Measurements from ENCODE around the gene AKAP8. TPM values are rescaled to one million over a fixed set of nuclear protein-coding genes. Genes with fewer than 3 reads are reported as not detected.

AKAP8 gene
- total and polyA plus RNA-seq, 9 of the 15 experiments (the other 6 are each of a cell fraction or from before 2014, with no cell fraction given) = 3.4 to 56.5 (median 15.0) TPM

- H3K9me3 ChIP-seq (replicated peaks; ENCODE audit: control insufficient read depth, insufficient read depth, low read depth, low read length) = no peaks in the 10 kb centered on the region
- BruUV-seq (replicated peaks) = no TSS peak
- peaks cover 7% of the 10 kb centered on the region for H4K20me1 ChIP-seq (replicated peaks; ENCODE audit: control insufficient read depth, insufficient read depth, low read length)
- no peak overlapping the region for H3K27ac ChIP-seq (ENCODE audit: extremely low read depth, low read depth, low read length)
- no peak overlapping the region for H3K4me2 ChIP-seq (ENCODE audit: insufficient read depth, low read length)
- intact Hi-C loops (cut with micrococcal nuclease) = no loop called here
- ATAC-seq (no peak), DNase-seq (ENCODE audit: extremely low read depth in 1 of 4, low spot score in 3 of 4) (no peak), FAIRE-seq (no peak)
- WGBS (ENCODE audit: insufficient coverage, low coverage, missing lambda C conversion rate) = 92% methylated on average over 12 of the region's 12 CpGs
- POLR2A ChIA-PET = interaction anchor here (0.7 to 6.8 kb wide), 5 partner anchors 9 to 134 kb away, joined by 3 to 54 read pairs (median 6); no protein-coding TSS in a partner anchor
- peak overlapping the region in 1 of 2 experiments; percentile 14; a peak in 1 of 4 replicates for H3K9ac ChIP-seq (ENCODE audit: insufficient read depth in 1 of 2, low read depth in 2 of 2, low read length in 2 of 2)
- H3K4me1 ChIP-seq (replicated peaks in 1 of 2; ENCODE audit: control insufficient read depth in 2 of 2, insufficient read depth in 2 of 2, low read length in 2 of 2) = peaks cover 12 to 28% of the 10 kb centered on the region in 2 experiments; a peak in 4 of 5 replicates
- in situ Hi-C loops (cut with MboI) = no loop called here
- CTCF ChIA-PET (ENCODE audit: low intra/inter-chr PET ratio) = no interaction called here
- no peak overlapping the region for H3K4me3 ChIP-seq
- H2AFZ ChIP-seq (ENCODE audit: low read depth, low read length) = no peak overlapping the region
- peaks cover 51% of the 10 kb centered on the region for H3K36me3 ChIP-seq (ENCODE audit: control insufficient read depth, insufficient read depth, low read length)
- H3K9me1 ChIP-seq (ENCODE audit: control insufficient read depth, insufficient read depth, low read length) = peaks cover 4% of the 10 kb centered on the region
- H3K27me3 ChIP-seq (ENCODE audit: control insufficient read depth in 2 of 2, insufficient read depth in 2 of 2, low read length in 2 of 2) = no peaks in the 10 kb centered on the region
- peaks cover 27% of the 10 kb centered on the region for H3K79me2 ChIP-seq (ENCODE audit: control insufficient read depth, insufficient read depth, low read length)
- TF ChIP-seq, protein P1, sequence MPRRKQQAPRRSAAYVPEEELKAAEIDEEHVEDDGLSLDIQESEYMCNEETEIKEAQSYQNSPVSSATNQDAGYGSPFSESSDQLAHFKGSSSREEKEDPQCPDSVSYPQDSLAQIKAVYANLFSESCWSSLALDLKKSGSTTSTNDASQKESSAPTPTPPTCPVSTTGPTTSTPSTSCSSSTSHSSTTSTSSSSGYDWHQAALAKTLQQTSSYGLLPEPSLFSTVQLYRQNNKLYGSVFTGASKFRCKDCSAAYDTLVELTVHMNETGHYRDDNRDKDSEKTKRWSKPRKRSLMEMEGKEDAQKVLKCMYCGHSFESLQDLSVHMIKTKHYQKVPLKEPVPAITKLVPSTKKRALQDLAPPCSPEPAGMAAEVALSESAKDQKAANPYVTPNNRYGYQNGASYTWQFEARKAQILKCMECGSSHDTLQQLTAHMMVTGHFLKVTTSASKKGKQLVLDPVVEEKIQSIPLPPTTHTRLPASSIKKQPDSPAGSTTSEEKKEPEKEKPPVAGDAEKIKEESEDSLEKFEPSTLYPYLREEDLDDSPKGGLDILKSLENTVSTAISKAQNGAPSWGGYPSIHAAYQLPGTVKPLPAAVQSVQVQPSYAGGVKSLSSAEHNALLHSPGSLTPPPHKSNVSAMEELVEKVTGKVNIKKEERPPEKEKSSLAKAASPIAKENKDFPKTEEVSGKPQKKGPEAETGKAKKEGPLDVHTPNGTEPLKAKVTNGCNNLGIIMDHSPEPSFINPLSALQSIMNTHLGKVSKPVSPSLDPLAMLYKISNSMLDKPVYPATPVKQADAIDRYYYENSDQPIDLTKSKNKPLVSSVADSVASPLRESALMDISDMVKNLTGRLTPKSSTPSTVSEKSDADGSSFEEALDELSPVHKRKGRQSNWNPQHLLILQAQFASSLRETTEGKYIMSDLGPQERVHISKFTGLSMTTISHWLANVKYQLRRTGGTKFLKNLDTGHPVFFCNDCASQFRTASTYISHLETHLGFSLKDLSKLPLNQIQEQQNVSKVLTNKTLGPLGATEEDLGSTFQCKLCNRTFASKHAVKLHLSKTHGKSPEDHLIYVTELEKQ (CRISPR knock-in tag; IDR thresholded peaks at IDR 0.05) = no peak
- TF ChIP-seq HNRNPLL (IDR thresholded peaks at IDR 0.05; ENCODE audit: low read depth, low read length, poor library complexity, severe bottlenecking) (no peak), E2F3 (CRISPR knock-in tag; IDR thresholded peaks at IDR 0.05) (no peak), RBM25 (IDR thresholded peaks at IDR 0.05; ENCODE audit: low read depth, low read length, severe bottlenecking) (no peak), CEBPB (tag; IDR thresholded peaks at IDR 0.05) (no peak), ZNF830 (CRISPR knock-in tag; IDR thresholded peaks at IDR 0.05) (no peak), ATF3 (IDR thresholded peaks at IDR 0.05) (no peak), ATF3 (CRISPR knock-in tag; conservative IDR thresholded peaks at IDR 0.05) (no peak), MTF1 (CRISPR knock-in tag; IDR thresholded peaks at IDR 0.05; ENCODE audit: borderline replicate concordance) (no peak), ZSCAN32 (CRISPR knock-in tag; IDR thresholded peaks at IDR 0.05) (no peak), ESRRA (IDR thresholded peaks at IDR 0.05; ENCODE audit: borderline replicate concordance, low read depth) (no peak), MTA3 (IDR thresholded peaks at IDR 0.05; ENCODE audit: borderline replicate concordance) (no peak), PTRF (tag; IDR thresholded peaks at IDR 0.05) (no peak)
- TF ChIP-seq, protein P2, sequence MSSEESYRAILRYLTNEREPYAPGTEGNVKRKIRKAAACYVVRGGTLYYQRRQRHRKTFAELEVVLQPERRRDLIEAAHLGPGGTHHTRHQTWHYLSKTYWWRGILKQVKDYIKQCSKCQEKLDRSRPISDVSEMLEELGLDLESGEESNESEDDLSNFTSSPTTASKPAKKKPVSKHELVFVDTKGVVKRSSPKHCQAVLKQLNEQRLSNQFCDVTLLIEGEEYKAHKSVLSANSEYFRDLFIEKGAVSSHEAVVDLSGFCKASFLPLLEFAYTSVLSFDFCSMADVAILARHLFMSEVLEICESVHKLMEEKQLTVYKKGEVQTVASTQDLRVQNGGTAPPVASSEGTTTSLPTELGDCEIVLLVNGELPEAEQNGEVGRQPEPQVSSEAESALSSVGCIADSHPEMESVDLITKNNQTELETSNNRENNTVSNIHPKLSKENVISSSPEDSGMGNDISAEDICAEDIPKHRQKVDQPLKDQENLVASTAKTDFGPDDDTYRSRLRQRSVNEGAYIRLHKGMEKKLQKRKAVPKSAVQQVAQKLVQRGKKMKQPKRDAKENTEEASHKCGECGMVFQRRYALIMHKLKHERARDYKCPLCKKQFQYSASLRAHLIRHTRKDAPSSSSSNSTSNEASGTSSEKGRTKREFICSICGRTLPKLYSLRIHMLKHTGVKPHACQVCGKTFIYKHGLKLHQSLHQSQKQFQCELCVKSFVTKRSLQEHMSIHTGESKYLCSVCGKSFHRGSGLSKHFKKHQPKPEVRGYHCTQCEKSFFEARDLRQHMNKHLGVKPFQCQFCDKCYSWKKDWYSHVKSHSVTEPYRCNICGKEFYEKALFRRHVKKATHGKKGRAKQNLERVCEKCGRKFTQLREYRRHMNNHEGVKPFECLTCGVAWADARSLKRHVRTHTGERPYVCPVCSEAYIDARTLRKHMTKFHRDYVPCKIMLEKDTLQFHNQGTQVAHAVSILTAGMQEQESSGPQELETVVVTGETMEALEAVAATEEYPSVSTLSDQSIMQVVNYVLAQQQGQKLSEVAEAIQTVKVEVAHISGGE (CRISPR knock-in tag; IDR thresholded peaks at IDR 0.05) = no peak
Observed at GRCh38 chr19:15421136-15421695, 41.6 kb upstream of the AKAP8 start.
